BLaER1 (cell line): ENCODE measurements around the gene IGFBP3.

ENCODE experiments used
- H3K27ac ChIP-seq: shearing (Covaris generic); formaldehyde crosslinking; 2 replicates; pipeline ENCODE4 v1.8.1; 2022
- H3K27me3 ChIP-seq: shearing (Covaris generic); formaldehyde crosslinking; 2 replicates; pipeline ENCODE4 v1.8.1; 2022
- H3K36me3 ChIP-seq: shearing (Covaris generic); formaldehyde crosslinking; 2 replicates; pipeline ENCODE4 v1.8.1; 2022
- H3K4me1 ChIP-seq: shearing (Covaris generic); formaldehyde crosslinking; 2 replicates; pipeline ENCODE4 v1.8.1; 2022
- H3K4me2 ChIP-seq: shearing (Covaris generic); formaldehyde crosslinking; 2 replicates; pipeline ENCODE4 v1.8.1; 2022
- H3K4me3 ChIP-seq: shearing (Covaris generic); formaldehyde crosslinking; 2 replicates; pipeline ENCODE4 v1.8.1; 2022
- H3K9ac ChIP-seq: shearing (Covaris generic); formaldehyde crosslinking; 2 replicates; pipeline ENCODE4 v1.8.1; 2022
- H3K9me3 ChIP-seq: shearing (Covaris generic); formaldehyde crosslinking; 2 replicates; pipeline ENCODE4 v1.8.1; 2022
- H4K20me1 ChIP-seq: shearing (Covaris generic); formaldehyde crosslinking; 2 replicates; pipeline ENCODE4 v1.8.1; 2022
- Cebpa-rat ChIP-seq: shearing (Covaris generic); IDR thresholded peaks from 2 replicates; pipeline ENCODE4 v1.8.1; 2022

IGFBP3 gene

DNA sequence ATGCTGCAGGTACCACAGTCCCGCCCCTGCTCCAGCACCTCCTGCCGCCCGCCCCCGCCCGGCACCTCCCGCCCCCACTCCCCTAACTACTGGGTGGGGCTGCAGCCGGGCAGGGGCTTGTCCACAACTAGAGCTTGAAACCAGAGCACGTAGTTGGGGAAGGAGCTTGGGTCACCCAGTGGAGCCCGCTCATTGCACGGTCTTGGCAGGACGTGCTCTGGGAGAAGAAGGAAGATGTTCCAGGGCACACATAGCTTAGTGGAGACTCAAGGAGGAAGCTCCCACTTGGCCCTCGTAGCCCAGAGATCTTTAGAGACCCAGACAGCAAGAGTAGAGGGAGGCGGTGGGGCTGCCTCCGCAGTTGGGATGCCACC, 32.1 kb downstream of the IGFBP3 start:
- no peak overlapping the region for H3K9ac ChIP-seq
- H3K4me3 ChIP-seq, result no peak overlapping the region
- no peaks in the 10 kb centered on the region for H4K20me1 ChIP-seq
- no peak overlapping the region for H3K27ac ChIP-seq
- H3K27me3 ChIP-seq, result peaks cover 38% of the 10 kb centered on the region
- H3K4me1 ChIP-seq, result no peaks in the 10 kb centered on the region
- no peaks in the 10 kb centered on the region for H3K9me3 ChIP-seq
- TF ChIP-seq Cebpa-rat, result no peak
- no peak overlapping the region for H3K4me2 ChIP-seq
- no peaks in the 10 kb centered on the region for H3K36me3 ChIP-seq

DNA sequence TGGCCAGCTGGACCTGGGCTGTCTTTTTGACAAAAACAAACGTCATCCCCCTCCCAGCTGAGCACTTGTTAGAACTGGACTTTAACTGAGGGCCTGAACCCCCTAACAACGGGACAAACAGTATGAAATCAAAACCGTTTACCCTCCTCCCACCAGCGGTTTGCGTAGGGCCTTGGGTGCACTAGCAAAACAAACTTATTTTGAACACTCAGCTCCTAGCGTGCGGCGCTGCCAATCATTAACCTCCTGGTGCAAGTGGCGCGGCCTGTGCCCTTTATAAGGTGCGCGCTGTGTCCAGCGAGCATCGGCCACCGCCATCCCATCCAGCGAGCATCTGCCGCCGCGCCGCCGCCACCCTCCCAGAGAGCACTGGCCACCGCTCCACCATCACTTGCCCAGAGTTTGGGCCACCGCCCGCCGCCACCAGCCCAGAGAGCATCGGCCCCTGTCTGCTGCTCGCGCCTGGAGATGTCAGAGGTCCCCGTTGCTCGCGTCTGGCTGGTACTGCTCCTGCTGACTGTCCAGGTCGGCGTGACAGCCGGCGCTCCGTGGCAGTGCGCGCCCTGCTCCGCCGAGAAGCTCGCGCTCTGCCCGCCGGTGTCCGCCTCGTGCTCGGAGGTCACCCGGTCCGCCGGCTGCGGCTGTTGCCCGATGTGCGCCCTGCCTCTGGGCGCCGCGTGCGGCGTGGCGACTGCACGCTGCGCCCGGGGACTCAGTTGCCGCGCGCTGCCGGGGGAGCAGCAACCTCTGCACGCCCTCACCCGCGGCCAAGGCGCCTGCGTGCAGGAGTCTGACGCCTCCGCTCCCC, 32.7 kb downstream of the IGFBP3 start, which contains the start of gene IGFBP1:
TSS of gene IGFBP1 (plus strand) at position 304 of the 808 bp plus-strand sequence. CDS start at position 469, 165 bp downstream.
- no peaks in the 10 kb centered on the region for H3K9me3 ChIP-seq
- no peaks in the 10 kb centered on the region for H3K4me1 ChIP-seq
- H3K27me3 ChIP-seq, result peaks cover 38% of the 10 kb centered on the region
- no peak within 1 kb of the TSS for H3K9ac ChIP-seq
- H4K20me1 ChIP-seq, result no peaks in the 10 kb centered on the region
- no peaks in the 10 kb centered on the region for H3K36me3 ChIP-seq
- H3K27ac ChIP-seq, result no peak within 1 kb of the TSS
- no peak within 1 kb of the TSS for H3K4me3 ChIP-seq
- H3K4me2 ChIP-seq, result no peak within 1 kb of the TSS
- no peak for TF ChIP-seq Cebpa-rat

DNA sequence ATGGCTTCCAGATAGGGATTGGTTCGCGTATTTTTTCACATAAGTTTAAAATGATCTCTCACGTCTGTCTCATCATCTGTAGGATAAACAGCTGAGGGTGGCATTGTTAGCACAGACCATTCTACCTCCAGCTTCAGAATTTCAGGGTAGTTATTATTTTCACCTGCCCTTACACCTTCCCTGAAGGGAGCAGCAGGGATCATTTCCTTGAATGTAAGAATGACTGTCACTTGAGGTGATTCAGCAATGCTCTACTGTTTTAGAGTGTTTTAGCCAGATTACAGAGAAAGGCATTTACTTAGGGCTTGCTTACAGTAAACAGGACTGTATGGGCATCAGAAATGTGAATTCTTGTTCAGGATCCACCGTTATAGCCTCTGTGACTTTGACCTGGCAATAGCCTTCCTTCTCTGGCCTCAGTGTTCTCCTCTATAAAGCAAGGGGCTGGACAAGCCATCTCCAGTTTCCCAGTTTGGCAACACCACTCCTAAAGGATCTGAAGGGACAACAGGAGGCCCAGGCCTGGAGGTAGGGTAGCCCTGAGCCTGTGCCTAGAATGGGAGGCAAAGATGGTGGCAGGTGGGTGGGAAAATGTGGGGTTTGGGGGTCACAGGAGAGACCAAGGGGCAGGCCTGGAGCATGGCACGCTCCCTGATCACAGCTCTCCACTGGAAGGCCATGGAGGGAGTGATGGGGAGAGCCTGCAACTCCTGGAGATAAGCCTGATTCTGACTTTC, 34.0 kb downstream of the IGFBP3 start:
- no peak overlapping the region for H3K4me3 ChIP-seq
- TF ChIP-seq Cebpa-rat, result no peak
- H3K4me2 ChIP-seq, result no peak overlapping the region
- peaks cover 38% of the 10 kb centered on the region for H3K27me3 ChIP-seq
- no peaks in the 10 kb centered on the region for H3K4me1 ChIP-seq
- no peaks in the 10 kb centered on the region for H4K20me1 ChIP-seq
- H3K27ac ChIP-seq, result no peak overlapping the region
- no peaks in the 10 kb centered on the region for H3K9me3 ChIP-seq
- no peaks in the 10 kb centered on the region for H3K36me3 ChIP-seq
- no peak overlapping the region for H3K9ac ChIP-seq

DNA sequence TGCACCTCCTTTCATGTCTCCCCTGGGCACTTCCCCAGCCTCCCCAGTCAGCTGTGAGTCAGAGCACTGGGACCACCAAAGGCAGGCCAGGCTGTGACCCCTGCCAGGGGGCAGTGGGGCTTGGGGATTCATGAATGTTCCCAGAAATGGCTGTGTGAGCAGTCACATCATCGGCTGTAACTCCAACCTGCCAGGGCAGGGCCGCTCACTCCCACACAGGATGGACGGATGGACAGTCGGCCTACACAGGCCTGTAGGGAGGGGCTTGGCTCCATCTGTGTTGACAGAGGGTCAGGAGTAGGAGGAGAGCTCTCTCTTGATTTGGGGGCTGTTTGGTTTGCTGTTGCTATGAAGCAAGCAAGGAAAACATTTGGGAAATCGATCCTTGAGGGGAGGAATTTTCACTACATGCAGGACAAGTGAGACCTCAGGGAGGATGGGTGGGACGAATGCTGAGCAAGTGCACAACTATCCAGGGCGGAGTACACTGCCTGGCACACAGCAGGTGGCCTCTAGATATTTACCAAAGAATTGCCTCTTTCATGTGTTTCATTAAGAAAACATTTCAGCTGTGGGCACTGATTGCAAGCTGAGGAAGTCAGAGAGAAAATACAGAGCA, 35.7 kb downstream of the IGFBP3 start:
- Histone ChIP-seq H3K27ac (no peak overlapping the region), H4K20me1 (no peaks in the 10 kb centered on the region), H3K4me3 (no peak overlapping the region), H3K27me3 (peaks cover 34% of the 10 kb centered on the region), H3K9me3 (no peaks in the 10 kb centered on the region), H3K4me1 (no peaks in the 10 kb centered on the region), H3K36me3 (no peaks in the 10 kb centered on the region), H3K4me2 (no peak overlapping the region), H3K9ac (no peak overlapping the region)
- TF ChIP-seq Cebpa-rat, result no peak

DNA sequence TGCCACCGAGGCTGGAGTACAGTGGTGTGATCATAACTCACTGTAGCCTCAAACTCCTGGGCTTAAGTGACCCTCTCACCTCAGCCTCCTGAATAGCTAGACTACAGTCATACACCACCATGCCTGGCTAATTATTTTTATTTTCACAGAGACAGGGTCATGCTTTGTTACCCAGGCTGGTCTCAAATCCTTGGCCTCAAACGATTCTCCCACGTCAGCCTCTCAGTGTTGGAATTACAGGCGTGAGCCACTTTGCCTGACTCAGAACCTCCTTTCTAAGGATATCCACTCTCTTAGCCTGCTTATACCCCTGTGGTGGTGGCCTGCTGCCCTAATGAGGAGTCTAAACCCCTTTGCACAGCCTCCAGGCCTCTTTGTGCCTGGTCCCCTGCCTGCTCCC, 36.9 kb downstream of the IGFBP3 start:
- no peak overlapping the region for H3K27ac ChIP-seq
- H3K4me1 ChIP-seq, result no peaks in the 10 kb centered on the region
- no peaks in the 10 kb centered on the region for H3K36me3 ChIP-seq
- no peak for TF ChIP-seq Cebpa-rat
- H4K20me1 ChIP-seq, result no peaks in the 10 kb centered on the region
- no peaks in the 10 kb centered on the region for H3K9me3 ChIP-seq
- H3K27me3 ChIP-seq, result peaks cover 22% of the 10 kb centered on the region
- no peak overlapping the region for H3K4me3 ChIP-seq
- H3K9ac ChIP-seq, result no peak overlapping the region
- H3K4me2 ChIP-seq, result no peak overlapping the region

DNA sequence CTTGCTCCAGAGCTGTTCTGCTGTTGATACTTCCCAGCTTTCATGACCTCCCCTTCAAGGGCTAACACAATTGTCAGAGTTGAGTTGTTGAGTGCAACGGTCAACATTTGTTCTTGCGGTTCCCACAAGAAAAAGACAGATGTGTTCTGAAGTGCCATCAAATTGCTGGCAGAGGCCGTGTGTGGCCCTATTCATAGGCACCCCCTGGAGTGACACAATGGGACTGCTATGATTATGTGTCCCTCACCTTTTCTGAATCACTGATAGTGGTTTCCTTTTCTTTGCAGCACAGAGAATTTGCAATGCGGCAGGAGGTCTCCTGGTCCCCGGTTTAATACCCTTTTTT, 38.6 kb downstream of the IGFBP3 start:
- H3K27me3 ChIP-seq, result peaks cover 5% of the 10 kb centered on the region
- H3K9me3 ChIP-seq, result peaks cover 15% of the 10 kb centered on the region
- H3K27ac ChIP-seq, result no peak overlapping the region
- no peak overlapping the region for H3K9ac ChIP-seq
- no peaks in the 10 kb centered on the region for H4K20me1 ChIP-seq
- no peaks in the 10 kb centered on the region for H3K4me1 ChIP-seq
- no peaks in the 10 kb centered on the region for H3K36me3 ChIP-seq
- no peak overlapping the region for H3K4me2 ChIP-seq
- TF ChIP-seq Cebpa-rat, result no peak
- H3K4me3 ChIP-seq, result no peak overlapping the region

DNA sequence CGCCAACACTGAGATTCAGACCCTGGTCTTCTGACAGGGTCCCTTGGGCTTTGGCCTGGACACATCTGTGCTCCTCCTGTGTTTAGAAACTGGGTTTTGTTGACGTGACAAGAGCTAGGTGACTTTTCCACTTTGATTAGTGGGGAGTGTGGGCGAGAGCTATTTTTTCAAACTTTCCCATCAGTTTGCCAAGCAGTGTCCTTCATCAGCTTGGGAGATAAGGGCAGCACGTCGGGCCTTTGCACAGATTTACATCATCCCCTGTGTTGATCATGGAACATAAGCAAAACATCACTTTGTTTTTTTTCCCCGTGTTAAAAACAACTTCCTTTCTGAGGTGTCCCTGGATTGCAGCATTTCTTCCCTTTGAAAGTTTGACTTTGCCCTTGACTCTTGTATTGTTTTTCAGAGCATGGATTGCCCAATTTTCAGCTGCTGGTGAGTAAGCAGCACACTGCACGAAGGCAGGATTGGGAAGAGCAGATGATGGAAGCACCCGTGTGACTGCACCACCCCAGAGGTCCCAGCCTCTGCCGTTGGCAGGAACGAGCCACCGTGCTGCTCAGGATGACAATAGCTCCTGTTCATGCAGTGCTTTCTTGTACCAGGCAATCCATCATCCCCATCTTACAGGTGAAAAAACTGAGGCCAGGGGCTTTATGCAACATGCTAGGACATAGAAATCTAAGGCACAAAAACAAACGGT, 39.2 kb downstream of the IGFBP3 start:
- H3K4me3 ChIP-seq, result no peak overlapping the region
- H3K4me2 ChIP-seq, result no peak overlapping the region
- TF ChIP-seq Cebpa-rat, result no peak
- peaks cover 16% of the 10 kb centered on the region for H3K9me3 ChIP-seq
- H3K27me3 ChIP-seq, result no peaks in the 10 kb centered on the region
- H3K9ac ChIP-seq, result no peak overlapping the region
- no peaks in the 10 kb centered on the region for H4K20me1 ChIP-seq
- no peaks in the 10 kb centered on the region for H3K36me3 ChIP-seq
- H3K4me1 ChIP-seq, result no peaks in the 10 kb centered on the region
- no peak overlapping the region for H3K27ac ChIP-seq

DNA sequence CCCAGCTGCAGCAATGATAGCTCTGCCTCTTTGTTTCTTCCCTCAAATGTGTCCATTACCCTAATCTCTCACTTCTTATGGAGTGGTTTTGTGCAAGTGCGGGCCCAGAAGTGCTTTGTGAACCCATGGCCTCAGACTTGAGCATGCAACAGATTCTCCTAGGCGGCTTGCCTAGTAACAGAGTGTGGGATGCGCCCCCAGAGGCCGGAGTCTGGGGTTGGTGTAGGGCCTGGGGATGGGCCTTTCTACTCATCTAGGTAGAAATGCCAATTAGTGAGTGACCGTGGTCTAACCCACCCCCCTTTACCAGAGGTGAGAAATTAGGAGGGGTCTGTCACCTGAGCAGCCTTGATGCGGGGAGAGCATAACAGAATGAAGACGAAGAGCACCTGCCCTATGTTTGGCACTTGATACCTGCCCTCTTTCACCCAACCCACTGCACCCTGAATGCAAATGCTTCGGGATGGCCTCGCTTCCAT, 39.8 kb downstream of the IGFBP3 start:
- Histone ChIP-seq H3K9me3 (peaks cover 16% of the 10 kb centered on the region), H3K4me3 (no peak overlapping the region), H3K27me3 (no peaks in the 10 kb centered on the region), H3K4me2 (no peak overlapping the region), H3K9ac (no peak overlapping the region), H4K20me1 (no peaks in the 10 kb centered on the region), H3K4me1 (no peaks in the 10 kb centered on the region), H3K27ac (no peak overlapping the region), H3K36me3 (no peaks in the 10 kb centered on the region)
- TF ChIP-seq Cebpa-rat, result no peak

DNA sequence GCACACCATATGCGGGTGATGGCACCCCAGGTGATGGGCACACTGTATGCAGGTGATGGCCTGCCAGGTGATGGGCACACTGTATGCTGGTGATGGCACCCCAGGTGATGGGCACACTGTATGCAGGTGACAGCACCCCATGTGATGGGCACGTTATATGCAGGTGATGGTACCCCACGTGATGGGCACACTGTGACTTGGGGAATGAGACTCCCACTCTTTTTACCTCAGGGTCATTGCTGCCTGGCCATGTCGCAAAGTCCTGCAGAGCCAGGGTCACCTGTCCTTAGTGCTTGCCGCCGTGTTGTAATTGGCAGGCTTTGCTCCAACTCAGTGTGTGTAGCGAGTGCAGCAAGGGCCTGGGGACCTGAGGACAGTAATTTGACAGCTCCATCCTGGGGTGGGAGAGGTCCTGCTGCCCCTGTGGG, 40.6 kb downstream of the IGFBP3 start:
- no peak overlapping the region for H3K4me2 ChIP-seq
- H3K27me3 ChIP-seq, result no peaks in the 10 kb centered on the region
- no peaks in the 10 kb centered on the region for H3K36me3 ChIP-seq
- H3K9ac ChIP-seq, result no peak overlapping the region
- no peaks in the 10 kb centered on the region for H3K4me1 ChIP-seq
- H3K9me3 ChIP-seq, result peaks cover 16% of the 10 kb centered on the region
- no peak overlapping the region for H3K27ac ChIP-seq
- no peaks in the 10 kb centered on the region for H4K20me1 ChIP-seq
- H3K4me3 ChIP-seq, result no peak overlapping the region
- TF ChIP-seq Cebpa-rat, result no peak
